NCI-H1092 (cell line): Measurements from ENCODE around the gene NARF.

Experiments
- DNase-seq: peaks from one replicate; lab custom pipeline; 2025; lab: John Stamatoyannopoulos, UW

NARF gene

DNA sequence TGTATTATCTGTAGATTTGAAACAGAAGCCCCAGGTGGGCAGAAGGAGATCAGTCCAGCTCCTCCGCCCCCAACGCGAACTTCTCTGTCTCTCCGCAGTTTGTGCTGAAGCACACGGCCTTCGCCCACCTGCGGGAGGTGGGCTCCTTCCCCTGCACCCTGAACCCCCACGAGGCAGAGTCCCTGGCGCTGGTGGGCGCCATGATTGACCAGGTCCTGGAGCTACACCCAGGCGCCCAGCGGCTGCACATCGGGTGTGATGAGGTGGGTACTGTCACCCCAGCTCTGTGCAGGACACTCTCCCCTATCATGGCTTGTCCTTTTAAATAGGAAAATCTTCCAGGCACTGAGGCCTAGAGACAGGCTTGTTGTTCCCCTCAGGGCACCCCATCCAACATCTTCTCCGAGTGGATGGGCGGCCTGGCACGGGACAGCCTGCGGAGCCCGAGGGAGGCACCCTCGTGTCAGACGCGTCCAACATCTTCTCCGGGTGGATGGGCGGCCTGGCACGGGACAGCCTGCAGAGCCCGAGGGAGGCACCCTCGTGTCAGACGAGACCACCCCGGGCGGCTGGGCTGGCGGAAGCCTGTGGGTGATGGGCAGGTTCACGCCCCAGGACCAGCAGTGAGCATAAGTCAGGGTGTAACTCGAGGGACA is 24.9 kb upstream of the NARF start:
- no peak for DNase-seq

DNA sequence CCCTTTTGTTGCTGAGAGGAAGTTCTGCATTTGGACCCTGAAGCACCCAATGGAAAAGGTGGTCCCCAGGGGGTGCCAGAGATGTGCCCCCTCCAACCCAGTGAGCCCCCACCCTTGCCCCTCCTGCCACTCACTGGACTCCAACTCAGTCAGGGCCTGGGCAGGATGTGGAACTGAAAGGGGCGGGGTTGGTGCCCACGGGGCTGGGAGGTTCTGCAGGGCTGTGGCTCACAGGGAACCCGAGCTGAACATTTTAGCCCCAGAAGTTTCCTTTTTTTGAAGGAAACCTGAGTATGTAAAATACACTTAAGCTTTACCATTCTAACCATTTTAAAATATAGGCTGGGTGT is 24.4 kb upstream of the NARF start:
- no peak for DNase-seq

DNA sequence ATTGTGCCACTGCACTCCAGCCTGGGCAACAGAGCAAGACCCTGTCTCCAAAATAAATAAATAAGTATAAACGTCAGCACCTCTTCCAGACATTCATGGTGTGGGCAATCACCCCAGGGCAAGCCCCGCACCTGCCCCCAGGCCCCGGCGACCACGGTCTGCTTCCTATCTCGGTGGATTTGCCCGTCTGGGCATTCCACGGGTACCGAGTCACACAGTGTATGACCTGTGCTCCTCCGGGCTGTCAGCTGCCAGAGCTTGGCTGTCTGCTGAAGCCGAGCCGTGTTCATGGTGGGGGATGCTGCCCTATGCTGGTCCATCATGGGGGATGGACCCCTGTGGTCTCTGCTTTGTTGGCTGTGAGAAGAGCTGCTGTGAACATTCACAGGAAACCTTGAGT is 23.4 kb upstream of the NARF start:
- DNase-seq = no peak

DNA sequence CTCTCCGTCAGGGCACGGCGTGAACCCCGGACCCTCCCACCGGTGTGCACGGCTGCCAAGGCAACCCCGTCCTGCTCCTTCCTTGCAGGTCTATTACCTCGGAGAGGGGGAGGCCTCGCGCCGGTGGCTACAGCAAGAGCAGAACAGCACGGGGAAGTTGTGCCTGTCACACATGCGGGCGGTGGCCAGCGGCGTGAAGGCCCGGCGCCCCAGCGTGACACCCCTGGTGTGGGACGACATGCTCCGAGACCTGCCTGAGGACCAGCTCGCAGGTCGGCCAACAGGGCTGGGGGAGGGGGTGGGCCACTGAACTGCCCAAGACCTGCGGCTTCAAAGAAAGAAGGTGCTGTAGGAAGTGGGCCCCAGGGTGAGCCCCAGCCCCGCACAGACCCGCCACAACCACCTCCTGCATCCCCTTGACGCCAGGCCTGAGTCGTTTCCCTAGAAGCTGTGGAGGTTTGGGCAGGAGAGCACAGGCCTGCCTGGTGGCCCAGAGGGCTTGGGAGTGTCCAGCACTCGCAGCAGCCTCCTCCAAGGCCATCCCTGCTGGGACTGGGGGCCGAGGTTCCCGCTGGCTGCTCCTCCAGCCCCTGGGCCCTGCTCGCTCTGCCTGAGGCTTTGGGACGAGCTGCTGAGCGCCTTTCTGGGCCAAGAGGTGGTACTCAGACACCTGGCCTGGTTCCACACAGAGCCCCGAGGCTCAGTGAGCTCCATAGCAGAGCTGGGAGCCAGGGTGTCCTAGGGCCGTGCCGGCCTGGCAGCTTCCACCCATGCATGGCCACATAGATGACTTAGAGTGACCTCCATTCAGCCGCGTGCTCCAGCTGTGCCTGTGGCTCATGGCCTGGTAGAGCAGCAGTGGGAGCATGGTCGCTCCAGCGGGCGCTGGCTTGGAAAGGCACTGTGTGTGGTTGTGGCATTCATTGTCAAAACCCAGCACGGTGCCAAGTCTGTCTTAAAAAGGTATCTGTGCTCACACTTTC is 22.6 kb upstream of the NARF start:
- no peak for DNase-seq

DNA sequence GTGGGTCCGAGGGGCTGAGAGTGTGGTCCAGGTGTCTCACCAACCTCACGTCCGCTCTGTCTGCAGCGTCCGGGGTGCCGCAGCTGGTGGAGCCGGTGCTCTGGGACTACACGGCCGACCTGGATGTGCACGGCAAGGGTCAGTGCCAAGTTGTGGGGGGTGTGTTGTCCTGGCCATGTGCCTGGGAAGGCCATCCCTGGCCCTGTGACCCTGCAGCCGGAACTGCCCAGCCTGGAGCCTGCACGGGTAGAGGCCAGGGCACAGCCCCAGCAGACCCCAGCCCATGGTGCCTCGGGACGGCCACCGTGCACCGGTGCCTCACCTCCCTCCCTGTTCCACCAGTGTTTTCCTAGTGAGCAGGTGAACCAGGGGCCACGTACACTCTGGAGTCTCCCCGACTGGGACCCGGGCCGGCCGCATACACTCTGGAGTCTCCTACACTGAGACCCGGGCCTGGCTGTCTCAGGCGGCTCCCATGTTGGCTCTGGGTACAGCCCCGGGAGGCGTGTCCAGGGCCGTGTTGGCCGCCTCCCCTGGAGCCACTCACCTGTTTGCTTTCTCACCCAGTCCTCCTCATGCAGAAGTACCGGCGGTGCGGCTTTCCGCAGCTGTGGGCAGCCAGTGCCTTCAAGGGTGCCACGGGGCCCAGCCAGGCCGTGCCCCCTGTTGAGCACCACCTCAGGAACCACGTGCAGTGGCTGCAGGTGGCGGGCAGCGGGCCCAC is 21.8 kb upstream of the NARF start:
- no peak for DNase-seq

DNA sequence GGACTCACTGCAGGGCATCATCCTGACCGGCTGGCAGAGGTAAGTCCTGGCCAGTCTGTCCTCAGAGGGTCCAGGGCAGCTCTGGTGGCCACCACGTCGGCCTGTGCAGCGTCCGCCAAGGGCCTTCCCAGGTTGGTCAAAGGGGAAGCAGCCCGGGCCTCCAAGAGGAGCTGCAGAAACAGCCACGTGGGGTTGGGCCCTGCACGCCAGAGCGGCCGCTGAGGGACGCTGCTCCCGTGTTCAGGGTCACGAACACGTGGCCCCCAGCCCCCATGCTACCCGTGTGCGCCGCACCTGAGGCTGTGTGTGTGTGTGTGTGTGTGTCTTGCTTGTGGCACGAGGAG is 21.2 kb upstream of the NARF start:
- no peak for DNase-seq

DNA sequence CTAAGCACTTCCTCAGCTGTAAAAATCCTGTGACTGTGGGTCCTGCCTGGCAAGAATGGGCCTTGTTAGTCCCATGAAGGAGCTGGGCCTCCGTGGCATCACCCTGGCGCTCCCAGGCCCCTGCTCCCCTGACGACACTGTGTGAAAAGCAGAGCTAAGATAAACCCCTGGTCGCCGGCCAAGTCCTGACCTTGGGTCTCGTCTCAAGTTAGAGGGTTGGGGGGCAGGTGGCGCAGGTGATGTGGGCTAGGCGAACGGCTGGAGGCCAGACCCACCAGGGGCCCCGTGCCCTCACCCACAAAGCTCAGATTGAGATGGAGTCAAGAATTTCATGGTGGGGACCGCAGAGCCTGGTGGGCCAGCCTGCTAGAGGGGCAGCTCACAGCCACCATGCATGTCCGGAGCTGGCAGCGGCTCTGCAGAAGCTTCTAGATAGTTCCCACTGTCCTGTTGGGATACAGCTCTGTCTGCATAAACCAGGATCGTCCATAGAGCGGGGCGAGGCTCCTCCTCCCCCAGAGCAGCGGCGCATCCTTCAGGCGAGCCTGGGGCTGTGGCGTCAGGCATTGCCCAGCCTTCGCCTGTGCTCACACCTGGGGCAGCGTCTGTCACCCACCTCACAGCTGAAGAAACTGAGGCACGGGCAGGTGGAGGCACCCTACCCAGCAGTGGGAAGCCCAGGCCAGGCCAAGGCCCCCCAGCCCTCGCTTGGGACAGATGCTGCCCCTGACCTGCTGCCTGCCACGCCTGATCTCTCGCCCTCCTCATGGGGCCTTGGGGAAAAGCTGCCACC is 19.9 kb upstream of the NARF start:
- DNase-seq = no peak

DNA sequence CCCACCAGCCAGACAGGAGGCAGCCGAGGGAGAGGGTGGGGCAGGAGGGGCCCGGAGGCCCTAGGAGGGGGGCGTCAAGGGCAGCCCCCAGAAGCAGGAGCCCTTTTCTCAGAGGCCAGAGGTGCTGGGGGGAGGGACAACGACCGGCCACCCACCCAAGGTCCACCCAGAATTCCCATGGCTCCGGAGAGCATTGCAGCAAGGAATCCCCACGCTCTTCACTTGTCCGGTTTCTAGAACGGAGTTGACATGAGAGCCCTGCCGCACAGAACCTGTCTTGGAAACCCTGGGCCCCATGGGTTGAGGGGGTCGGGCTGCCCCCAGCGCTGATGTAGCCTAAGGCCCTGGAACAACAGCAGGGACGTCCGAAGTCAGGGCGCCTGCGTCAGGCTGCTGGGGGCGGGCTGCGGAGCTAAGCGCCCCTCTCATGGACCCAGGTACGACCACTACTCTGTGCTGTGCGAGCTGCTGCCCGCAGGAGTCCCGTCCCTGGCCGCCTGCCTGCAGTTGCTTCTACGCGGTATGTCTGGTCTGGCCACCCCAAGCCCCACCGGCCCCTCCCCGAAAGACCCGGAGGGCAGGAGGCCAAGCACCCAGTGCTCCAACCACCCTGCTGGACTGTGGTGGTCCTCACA is 19.2 kb upstream of the NARF start:
- no peak for DNase-seq

DNA sequence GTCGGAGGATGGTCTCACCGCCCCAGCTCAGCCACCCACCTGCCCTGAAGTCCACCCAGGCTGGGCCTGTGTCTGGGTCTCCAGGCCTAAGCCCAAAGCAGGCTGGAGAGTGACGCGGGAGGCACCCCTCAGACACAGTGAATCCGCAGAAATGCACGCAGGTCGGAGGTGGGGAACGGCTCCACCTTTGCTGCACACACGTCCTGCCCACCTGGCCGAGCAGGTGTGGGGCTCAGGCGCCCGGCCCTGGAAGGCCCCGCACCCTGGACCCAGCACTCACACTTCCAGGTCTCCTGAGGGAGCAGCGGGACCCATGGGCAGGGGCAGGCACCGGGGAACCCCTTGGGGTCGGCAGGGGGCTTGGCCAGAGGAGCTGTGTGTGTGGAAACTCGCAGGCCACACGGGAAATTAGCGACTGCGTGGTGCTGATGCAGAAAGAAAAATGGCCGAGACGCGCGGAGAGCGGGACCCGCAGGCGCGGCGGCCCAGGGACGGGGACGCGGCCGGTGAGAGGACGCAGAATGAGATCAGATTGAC is 18.6 kb upstream of the NARF start:
- DNase-seq = no peak

DNA sequence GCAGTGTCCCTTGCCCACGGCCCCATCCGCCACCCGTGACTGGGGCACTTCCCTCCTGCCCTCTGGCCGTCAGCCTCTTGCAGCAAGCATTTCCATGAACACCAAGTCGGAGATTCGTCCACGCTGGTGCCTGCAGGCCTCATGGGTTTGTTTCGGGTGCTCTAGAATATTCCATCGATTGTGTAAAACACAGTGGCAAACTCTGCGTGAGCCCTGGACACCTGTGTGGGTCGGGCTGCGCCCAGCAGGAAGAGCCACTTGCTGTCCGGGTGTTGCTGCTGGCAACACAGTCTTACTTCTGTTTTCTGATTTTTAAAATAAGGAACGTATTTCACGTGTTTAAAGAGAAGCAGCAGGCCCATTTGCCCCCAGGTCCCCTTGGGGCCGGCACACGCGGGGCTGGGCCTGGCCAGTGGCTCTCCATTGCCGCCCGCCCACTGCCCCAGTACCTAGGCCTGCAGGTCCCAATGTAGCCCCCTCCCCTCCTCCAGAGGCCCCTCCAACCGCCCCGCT is 18.0 kb upstream of the NARF start:
- no peak for DNase-seq

DNA sequence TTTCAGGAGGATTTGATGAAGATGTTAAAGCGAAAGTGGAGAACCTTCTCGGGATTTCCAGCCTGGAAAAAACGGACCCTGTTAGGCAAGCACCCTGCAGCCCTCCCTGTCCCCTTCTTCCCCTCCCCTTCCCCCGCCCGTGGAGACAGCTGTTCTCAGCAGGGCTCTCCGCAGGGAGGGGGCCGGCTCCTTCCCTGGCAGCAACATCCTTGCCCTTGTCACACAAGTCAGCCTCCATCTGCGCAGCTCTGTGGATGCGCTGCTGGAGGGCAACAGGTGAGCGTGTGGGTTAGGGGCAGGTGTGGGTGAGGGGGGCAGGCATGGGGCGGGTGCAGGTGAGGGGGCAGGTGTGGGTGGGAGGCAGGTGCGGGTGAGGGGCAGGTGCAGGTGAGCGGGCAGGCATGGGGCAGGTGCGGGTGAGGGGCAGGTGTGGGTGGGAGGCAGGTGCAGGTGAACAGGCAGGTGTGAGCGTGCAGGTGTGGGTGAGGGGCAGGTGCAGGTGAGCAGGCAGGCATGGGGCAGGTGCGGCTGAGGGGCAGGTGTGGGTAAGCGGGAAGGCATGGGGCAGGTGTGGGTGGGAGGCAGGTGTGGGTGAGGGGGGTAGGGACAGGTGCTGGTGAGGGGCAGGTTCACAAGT is 17.4 kb upstream of the NARF start:
- no peak for DNase-seq

DNA sequence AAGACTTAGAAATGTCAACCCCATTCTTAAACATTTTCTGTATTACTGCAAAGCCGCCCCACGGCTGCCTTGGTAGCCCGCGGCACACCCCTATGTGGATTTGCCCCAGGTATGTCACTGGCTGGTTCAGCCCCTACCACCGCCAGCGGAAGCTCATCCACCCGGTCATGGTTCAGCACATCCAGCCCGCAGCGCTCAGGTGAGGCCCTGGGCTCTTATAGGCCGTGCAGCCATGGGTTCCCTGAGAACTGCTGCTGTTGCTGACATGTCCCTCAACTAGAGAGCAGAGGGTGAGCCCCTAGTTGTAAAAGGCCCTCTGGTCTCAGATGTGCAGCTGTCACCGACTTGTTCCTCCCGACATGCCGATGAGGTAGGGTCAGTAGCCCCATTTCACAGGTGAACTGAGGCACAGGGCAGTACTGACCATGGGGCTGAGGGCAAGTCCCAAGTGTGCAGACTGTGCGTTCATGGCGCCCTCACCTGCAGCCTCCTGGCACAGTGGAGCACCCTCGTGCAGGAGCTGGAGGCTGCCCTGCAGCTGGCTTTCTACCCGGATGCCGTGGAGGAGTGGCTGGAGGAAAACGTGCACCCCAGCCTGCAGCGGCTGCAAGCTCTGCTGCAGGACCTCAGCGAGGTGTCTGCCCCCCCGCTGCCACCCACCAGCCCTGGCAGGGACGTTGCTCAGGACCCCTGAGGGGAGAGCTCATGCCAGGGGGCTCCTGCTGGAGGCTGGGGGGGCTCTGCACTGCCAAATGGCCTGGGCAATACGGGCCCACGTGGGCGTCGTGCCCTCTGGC is 16.7 kb upstream of the NARF start:
- DNase-seq = no peak

DNA sequence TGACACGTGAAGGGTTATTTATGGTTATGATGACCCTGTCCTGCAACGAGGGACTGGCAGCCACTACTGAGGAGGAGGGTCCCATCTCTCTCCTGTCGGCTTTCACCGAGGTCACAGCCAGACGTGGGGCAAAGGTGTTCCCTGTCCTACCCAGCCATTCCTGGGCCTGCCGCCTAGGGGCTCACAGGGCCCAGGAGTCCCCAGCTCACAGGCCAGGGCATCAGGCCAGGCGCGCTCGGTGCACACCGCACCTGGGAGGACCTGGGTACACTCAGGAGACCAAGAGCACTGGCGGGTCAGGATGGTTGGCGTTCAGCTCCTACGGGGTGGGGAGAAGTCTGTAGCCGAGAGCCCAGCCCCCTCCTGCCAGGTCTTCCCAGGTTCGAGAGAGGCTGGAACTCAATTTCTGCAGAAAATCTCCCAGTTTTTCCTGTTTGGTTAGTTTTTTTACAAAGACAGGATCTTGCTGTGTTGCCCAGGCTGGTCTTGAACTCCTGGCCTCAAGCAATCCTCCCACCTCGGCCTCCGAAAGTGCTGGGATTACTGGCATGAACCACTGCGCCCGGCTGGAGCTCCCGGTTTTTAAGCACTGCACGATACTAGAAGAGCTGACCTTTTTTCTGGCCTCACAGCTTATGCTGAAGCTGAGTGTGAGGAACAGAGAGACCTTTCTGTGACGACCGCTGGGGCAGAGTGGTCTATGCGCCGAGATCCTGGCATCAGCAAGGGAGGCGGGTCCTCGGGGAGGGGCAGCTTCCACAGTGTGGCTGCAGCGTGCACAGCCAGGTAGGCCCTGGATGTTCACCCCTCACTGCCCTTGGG is 15.7 kb upstream of the NARF start:
- DNase-seq = no peak

DNA sequence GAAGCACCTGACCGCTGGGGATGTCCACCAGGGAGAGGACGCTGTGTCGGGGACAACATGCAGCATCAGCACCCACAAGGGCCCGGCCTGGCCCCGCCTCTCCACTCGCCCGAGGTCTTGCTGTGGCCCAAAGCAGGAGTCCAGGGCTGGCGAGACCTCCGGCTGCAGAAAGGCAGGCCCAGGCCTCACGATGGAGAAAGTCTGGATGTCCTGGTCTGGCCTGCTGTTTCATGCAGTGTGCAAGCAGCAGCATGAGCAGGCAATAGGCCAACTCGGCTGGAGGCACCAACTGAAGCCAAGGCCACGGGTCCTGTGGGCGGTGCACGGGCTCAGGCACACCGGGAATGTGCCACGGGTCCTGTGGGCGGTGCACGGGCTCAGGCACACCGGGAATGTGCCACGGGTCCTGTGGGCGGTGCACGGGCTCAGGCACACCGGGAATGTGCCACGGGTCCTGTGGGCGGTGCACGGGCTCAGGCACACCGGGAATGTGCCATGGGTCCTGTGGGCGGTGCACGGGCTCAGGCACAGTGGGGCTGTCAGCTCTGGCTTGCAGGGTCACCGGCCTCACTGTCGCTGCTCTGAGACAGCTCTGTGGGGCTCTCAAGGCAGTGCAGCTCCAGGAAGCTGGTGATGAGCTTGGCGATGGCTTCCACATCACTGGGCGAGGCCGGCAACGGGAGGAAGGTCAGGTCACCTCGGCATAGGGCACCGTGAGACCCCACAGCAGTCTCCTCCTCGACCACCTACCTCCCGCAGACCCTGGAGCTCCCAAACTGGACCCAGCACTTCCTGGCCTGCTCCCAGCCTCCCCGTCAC is 14.9 kb upstream of the NARF start:
- no peak for DNase-seq

DNA sequence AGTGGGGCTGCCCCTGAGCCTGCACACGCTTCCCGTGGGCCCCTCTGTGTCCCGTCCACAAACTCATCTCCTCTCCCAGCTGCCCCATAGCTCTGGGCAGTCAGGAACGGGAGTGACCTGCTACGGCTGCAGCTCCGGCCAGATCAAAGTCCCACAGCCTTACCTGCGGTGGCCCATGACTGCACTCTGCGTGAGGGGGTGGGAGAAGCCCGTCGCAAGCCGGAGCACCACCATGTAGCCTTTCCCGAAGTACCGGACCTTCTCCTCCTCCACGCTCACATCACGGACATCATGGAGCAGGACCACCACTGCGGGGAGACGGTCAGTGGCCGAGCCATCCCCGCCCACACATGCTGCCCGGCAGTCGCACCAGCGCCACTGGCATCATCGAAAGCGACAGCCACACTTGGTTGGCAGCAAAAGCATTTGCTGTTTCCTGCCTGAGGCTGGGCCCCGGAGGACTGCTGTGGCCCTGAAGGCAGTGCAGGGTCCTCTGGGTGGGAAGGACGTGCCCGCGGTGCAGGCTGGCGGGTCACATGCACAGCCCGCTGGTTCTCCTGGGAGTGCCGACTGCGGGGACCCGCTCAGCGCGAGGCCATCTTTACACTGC is 14.2 kb upstream of the NARF start:
- DNase-seq = no peak

DNA sequence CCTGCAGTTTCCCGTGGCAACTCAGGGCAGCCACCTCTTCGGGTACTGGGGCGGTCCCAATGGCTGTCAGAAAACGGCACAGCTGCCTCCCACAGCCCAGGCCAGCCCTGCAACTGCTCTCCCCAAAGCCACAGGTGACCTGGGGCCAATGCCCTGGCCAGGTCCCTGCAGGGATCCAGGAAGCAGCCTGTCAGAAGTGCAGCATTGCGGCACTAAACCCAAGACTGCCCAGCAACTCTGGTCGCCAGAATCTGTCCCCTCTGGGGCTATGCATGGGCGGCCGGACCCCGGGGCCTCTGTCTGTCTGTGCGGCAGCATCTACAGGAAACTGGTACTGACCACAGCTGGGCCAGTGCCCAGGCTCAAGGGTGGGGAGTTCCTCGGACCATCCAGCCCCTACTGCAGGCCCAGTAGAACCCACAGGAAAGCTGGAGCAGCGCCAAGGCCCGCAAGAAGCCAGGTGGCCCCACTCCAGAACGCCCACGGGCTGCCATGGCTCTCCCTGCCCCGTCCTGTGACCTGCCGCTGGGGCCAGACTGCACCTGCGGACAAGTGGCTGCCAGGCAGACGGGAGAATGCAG is 13.5 kb upstream of the NARF start:
- no peak for DNase-seq

DNA sequence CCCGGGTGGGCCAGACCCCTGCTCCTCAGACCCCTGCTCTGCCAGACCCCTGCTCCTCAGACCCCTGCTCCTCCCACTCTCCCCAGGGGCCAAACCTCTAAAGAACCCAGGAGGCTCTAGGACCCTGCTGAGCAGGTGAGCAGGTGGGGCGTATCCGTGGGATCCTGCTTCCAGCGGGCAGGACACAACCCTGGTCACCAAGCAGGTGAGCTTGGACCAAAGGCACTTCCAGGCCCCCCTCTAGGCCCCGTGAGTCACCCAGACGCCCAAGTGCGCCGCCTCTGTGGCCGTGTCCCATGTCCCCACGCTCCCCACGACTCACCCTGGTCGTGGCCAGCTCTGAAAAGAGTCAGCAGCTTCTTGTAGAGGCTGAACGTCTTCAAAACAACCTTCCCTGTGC is 13.0 kb upstream of the NARF start:
- no peak for DNase-seq
